ENCODE results near the gene MCM5. TPM values are rescaled to one million over a fixed set of nuclear protein-coding genes. Genes with fewer than 3 reads are reported as not detected.
A peak's percentile ranks its signal among the peaks of the same experiment; 100 is the strongest.

MCM5 gene
- total RNA-seq, 1 donor from 2014 or later: 12.8 TPM

- Mint-ChIP-seq H3K36me3 (ENCODE audit: low read depth, unreplicated experiment) (no peaks in the 10 kb centered on the region), H3K27me3 (ENCODE audit: low read depth, unreplicated experiment) (peaks cover 12% of the 10 kb centered on the region), H3K4me3 (ENCODE audit: unreplicated experiment) (no peak overlapping the region), H3K27ac (ENCODE audit: unreplicated experiment) (no peak overlapping the region), H3K9me3 (ENCODE audit: unreplicated experiment) (no peaks in the 10 kb centered on the region), H3K4me1 (ENCODE audit: low read depth, unreplicated experiment) (peaks cover 19% of the 10 kb centered on the region)
- Histone ChIP-seq H3K4me2 (ENCODE audit: low read length) (no peak overlapping the region), H3K27me3 (ENCODE audit: insufficient read depth, low read length) (no peaks in the 10 kb centered on the region), H4K20me1 (ENCODE audit: insufficient read depth, low read length) (no peaks in the 10 kb centered on the region), H3K4me3 (ENCODE audit: insufficient read depth, low read depth, low read length) (no peak overlapping the region), H3K36me3 (ENCODE audit: insufficient read depth, low read length) (no peaks in the 10 kb centered on the region), H2AFZ (ENCODE audit: low read depth, low read length) (no peak overlapping the region), H3K9me3 (ENCODE audit: insufficient read depth, low read depth, low read length) (no peaks in the 10 kb centered on the region), H3K27ac (ENCODE audit: low read depth, low read length) (no peak overlapping the region), H3K79me2 (ENCODE audit: insufficient read depth, low read length) (no peaks in the 10 kb centered on the region), H3K9ac (ENCODE audit: low read length) (no peak overlapping the region), H3K4me1 (ENCODE audit: insufficient read depth, low read length) (peaks cover 26% of the 10 kb centered on the region)
- no peak for DNase-seq (ENCODE audit: low read depth)
- FAIRE-seq: no peak
- TF ChIP-seq CTCF (IDR thresholded peaks at IDR 0.05; ENCODE audit: insufficient read depth, low read depth, low read length): no peak
- no peak for TF ChIP-seq EZH2 (IDR thresholded peaks at IDR 0.05; ENCODE audit: insufficient read depth, low read length)
Observed at GRCh38 chr22:35444685-35445399, 44.9 kb downstream of the MCM5 start.

DNA sequence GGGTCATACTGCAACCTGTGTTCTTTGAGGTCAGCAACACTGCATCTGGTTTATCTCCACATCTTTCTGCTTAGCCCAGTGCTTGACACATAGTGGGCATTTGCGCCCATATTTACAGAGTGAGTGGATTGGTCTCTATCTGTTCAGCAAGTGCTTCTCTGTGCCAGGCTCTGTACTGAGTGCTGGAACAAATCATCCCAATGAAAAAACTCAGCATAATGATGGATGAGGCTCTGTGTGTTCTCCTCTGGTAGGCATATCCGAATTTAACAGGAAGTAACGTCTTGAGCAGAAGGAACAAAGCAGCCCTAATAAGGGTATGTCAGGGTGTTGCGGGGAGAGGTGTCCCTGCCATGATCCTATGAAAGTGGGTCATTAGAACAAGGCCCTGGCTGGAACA, 46.0 kb downstream of the MCM5 start:
- Histone ChIP-seq H3K27me3 (ENCODE audit: insufficient read depth, low read length) (no peaks in the 10 kb centered on the region), H3K4me2 (ENCODE audit: low read length) (peak overlapping the region; percentile 74), H2AFZ (ENCODE audit: low read depth, low read length) (peak overlapping the region; percentile 77), H3K36me3 (ENCODE audit: insufficient read depth, low read length) (no peaks in the 10 kb centered on the region), H4K20me1 (ENCODE audit: insufficient read depth, low read length) (no peaks in the 10 kb centered on the region), H3K9me3 (ENCODE audit: insufficient read depth, low read depth, low read length) (no peaks in the 10 kb centered on the region), H3K9ac (ENCODE audit: low read length) (peak overlapping the region; percentile 69), H3K27ac (ENCODE audit: low read depth, low read length) (peak overlapping the region; percentile 79), H3K4me1 (ENCODE audit: insufficient read depth, low read length) (peaks cover 26% of the 10 kb centered on the region), H3K4me3 (ENCODE audit: insufficient read depth, low read depth, low read length) (peak overlapping the region; percentile 9), H3K79me2 (ENCODE audit: insufficient read depth, low read length) (no peaks in the 10 kb centered on the region)
- DNase-seq (ENCODE audit: low read depth): no peak
- Mint-ChIP-seq H3K4me1 (ENCODE audit: low read depth, unreplicated experiment) (peaks cover 19% of the 10 kb centered on the region), H3K4me3 (ENCODE audit: unreplicated experiment) (no peak overlapping the region), H3K9me3 (ENCODE audit: unreplicated experiment) (no peaks in the 10 kb centered on the region), H3K27ac (ENCODE audit: unreplicated experiment) (peak overlapping the region; percentile 83), H3K27me3 (ENCODE audit: low read depth, unreplicated experiment) (peaks cover 17% of the 10 kb centered on the region), H3K36me3 (ENCODE audit: low read depth, unreplicated experiment) (no peaks in the 10 kb centered on the region)
- no peak for FAIRE-seq
- TF ChIP-seq CTCF (IDR thresholded peaks at IDR 0.05; ENCODE audit: insufficient read depth, low read depth, low read length) (no peak), EZH2 (IDR thresholded peaks at IDR 0.05; ENCODE audit: insufficient read depth, low read length) (no peak)

GRCh38 chr22:35446365-35446764, 46.4 kb downstream of the MCM5 start:
- no peak for TF ChIP-seq EZH2 (IDR thresholded peaks at IDR 0.05; ENCODE audit: insufficient read depth, low read length)
- TF ChIP-seq CTCF (IDR thresholded peaks at IDR 0.05; ENCODE audit: insufficient read depth, low read depth, low read length): no peak
- DNase-seq (ENCODE audit: low read depth): peak; percentile 95

More at GRCh38 chr22:35446365-35446764, 46.4 kb downstream of the MCM5 start:
- Histone ChIP-seq H3K4me1 (ENCODE audit: insufficient read depth, low read length) (peaks cover 26% of the 10 kb centered on the region), H2AFZ (ENCODE audit: low read depth, low read length) (peak overlapping the region; percentile 77), H3K9ac (ENCODE audit: low read length) (peak overlapping the region; percentile 69), H3K4me3 (ENCODE audit: insufficient read depth, low read depth, low read length) (peak overlapping the region; percentile 9), H3K79me2 (ENCODE audit: insufficient read depth, low read length) (no peaks in the 10 kb centered on the region), H3K9me3 (ENCODE audit: insufficient read depth, low read depth, low read length) (no peaks in the 10 kb centered on the region), H3K4me2 (ENCODE audit: low read length) (peak overlapping the region; percentile 74), H3K36me3 (ENCODE audit: insufficient read depth, low read length) (no peaks in the 10 kb centered on the region), H3K27me3 (ENCODE audit: insufficient read depth, low read length) (no peaks in the 10 kb centered on the region), H4K20me1 (ENCODE audit: insufficient read depth, low read length) (no peaks in the 10 kb centered on the region), H3K27ac (ENCODE audit: low read depth, low read length) (peak overlapping the region; percentile 79)
- H3K27me3 Mint-ChIP-seq (ENCODE audit: low read depth, unreplicated experiment): peaks cover 18% of the 10 kb centered on the region
- FAIRE-seq: no peak
- no peaks in the 10 kb centered on the region for H3K36me3 Mint-ChIP-seq (ENCODE audit: low read depth, unreplicated experiment)
- H3K27ac Mint-ChIP-seq (ENCODE audit: unreplicated experiment): peak overlapping the region; percentile 83
- H3K4me1 Mint-ChIP-seq (ENCODE audit: low read depth, unreplicated experiment): peaks cover 19% of the 10 kb centered on the region
- no peak overlapping the region for H3K4me3 Mint-ChIP-seq (ENCODE audit: unreplicated experiment)
- H3K9me3 Mint-ChIP-seq (ENCODE audit: unreplicated experiment): no peaks in the 10 kb centered on the region
